HL-60 (cell line): ENCODE measurements around the gene C5orf24.

Experiments
- DNase-seq, 2 experiments: peaks; one replicate each; pipeline ENCODE4 v3.0.0-alpha.2; 2010 to 2020; ENCODE audit warnings: low read depth in 1 of 2, low spot score in 1 of 2
- H3K27ac ChIP-seq: fragments of 250-450 bp; sonication (Bioruptor Pico); replicated peaks from 2 replicates; pipeline ENCODE4 v1.5.1; 2020; ENCODE audit warnings: mild to moderate bottlenecking, moderate library complexity
- H3K27me3 ChIP-seq: fragments of 250-450 bp; sonication (Bioruptor Pico); 2 replicates; pipeline ENCODE4 v1.5.1; 2021; ENCODE audit warnings: mild to moderate bottlenecking, moderate library complexity; ENCODE audit not compliant: insufficient read depth, poor library complexity, severe bottlenecking
- H3K4me3 ChIP-seq: replicated peaks from 2 replicates; pipeline ENCODE4 v1.5.1; 2011; ENCODE audit warnings: mild to moderate bottlenecking, control low read depth, low read length; ENCODE audit not compliant: insufficient read depth
- CTCF ChIP-seq: IDR thresholded peaks from one replicate; pipeline ENCODE4 v1.5.1; 2011; ENCODE audit warnings: low read length, control low read depth, inconsistent platforms; ENCODE audit not compliant: insufficient read depth
- GABPA ChIP-seq: IDR thresholded peaks from 2 replicates; pipeline ENCODE4 v1.6.1; 2012; ENCODE audit warnings: low read depth
- POLR2AphosphoS5 ChIP-seq: IDR thresholded peaks from 2 replicates; pipeline ENCODE4 v1.6.1; 2012; ENCODE audit warnings: low read depth
- REST ChIP-seq: IDR thresholded peaks from 2 replicates; pipeline ENCODE4 v1.6.1; 2012; ENCODE audit warnings: low read depth; ENCODE audit not compliant: insufficient replicate concordance
- SPI1 ChIP-seq: IDR thresholded peaks from 2 replicates; pipeline ENCODE4 v1.6.1; 2012; ENCODE audit warnings: low read depth, mild to moderate bottlenecking, borderline replicate concordance

C5orf24 gene

GRCh38 chr5:134891473-134891872 lies 45.7 kb downstream of the C5orf24 start:
- H3K27ac ChIP-seq, result no peak overlapping the region
- DNase-seq, result no peak
- no peaks in the 10 kb centered on the region for H3K27me3 ChIP-seq
- H3K4me3 ChIP-seq, result no peak overlapping the region
- no peak for TF ChIP-seq GABPA
- TF ChIP-seq SPI1, result no peak
- no peak for TF ChIP-seq CTCF
- TF ChIP-seq REST, result no peak
- TF ChIP-seq POLR2AphosphoS5, result no peak

GRCh38 chr5:134892282-134892681 lies 46.5 kb downstream of the C5orf24 start:
- no peak for TF ChIP-seq GABPA
- no peak for TF ChIP-seq SPI1
- TF ChIP-seq REST, result no peak
- no peak for TF ChIP-seq POLR2AphosphoS5
- TF ChIP-seq CTCF, result no peak
- Histone ChIP-seq H3K27ac (no peak overlapping the region), H3K27me3 (no peaks in the 10 kb centered on the region), H3K4me3 (no peak overlapping the region)
- DNase-seq, result no peak

- no peak overlapping the region for H3K4me3 ChIP-seq
- no peaks in the 10 kb centered on the region for H3K27me3 ChIP-seq
- H3K27ac ChIP-seq, result no peak overlapping the region
- TF ChIP-seq GABPA (no peak), REST (no peak), SPI1 (no peak), CTCF (no peak)
- no peak for DNase-seq
Observed at GRCh38 chr5:134892926-134893325, 47.2 kb downstream of the C5orf24 start.
